Activated gamma-delta T cell treated with anti-CD3 and anti-CD28 coated beads, Interleukin-2, amount 50 U/mL, for 16 hours (primary cell): ENCODE measurements around the gene GOLGA2.

Experiments used
- DNase-seq: peaks from one replicate; pipeline ENCODE4 v3.0.0-alpha.2; 2020; ENCODE audit warnings: low read depth

GOLGA2 gene

GRCh38 chr9:128213746-128214497 lies 61.9 kb downstream of the GOLGA2 start:
- no peak for DNase-seq

GRCh38 chr9:128211981-128212281 lies 63.9 kb downstream of the GOLGA2 start:
- no peak for DNase-seq

- DNase-seq: no peak
These were observed 64.4 kb downstream of the GOLGA2 start for GRCh38 chr9:128211186-128211980.

GRCh38 chr9:128208946-128209669 lies 66.7 kb downstream of the GOLGA2 start:
- no peak for DNase-seq

- no peak for DNase-seq
These were observed 67.4 kb downstream of the GOLGA2 start for GRCh38 chr9:128208386-128208785.

GRCh38 chr9:128206916-128207910 lies 68.6 kb downstream of the GOLGA2 start:
- no peak for DNase-seq

- no peak for DNase-seq
These were observed 69.3 kb downstream of the GOLGA2 start for GRCh38 chr9:128206484-128206883.
